WTC11 (cell line): Measurements from ENCODE around the gene EIF6. TPM values are rescaled to one million over a fixed set of nuclear protein-coding genes. Genes with fewer than 3 reads are reported as not detected.

ENCODE experiments used
- ATAC-seq: fragments of 200-7000 bp; cut with Tn5 transposase; 2 replicates; pipeline ENCODE4 v1.10.0; 2021; ENCODE audit warnings: mild to moderate bottlenecking, moderate library complexity
- CTCF ChIA-PET: fragments of 300-600 bp; sonication (Branson Sonifier 250); formaldehyde crosslinking; loops from one replicate; lab custom pipeline; 2021; ENCODE audit warnings: antibody characterized with exemption; lab: Charles Lee
- POLR2A ChIA-PET: fragments of 350-600 bp; sonication (Branson Sonifier 250); formaldehyde crosslinking; loops from one replicate; lab custom pipeline; 2021; ENCODE audit warnings: antibody characterized with exemption; lab: Charles Lee
- DNase-seq: peaks from one replicate; pipeline ENCODE4 v3.0.0; 2021; ENCODE audit warnings: low spot score
- H3K27ac Mint-ChIP-seq: 2 replicates; pipeline ENCODE4 v1.8.0; 2021; ENCODE audit warnings: mixed read lengths
- H3K27me3 Mint-ChIP-seq: 2 replicates; pipeline ENCODE4 v1.8.0; 2021; ENCODE audit warnings: low read depth, mild to moderate bottlenecking, moderate library complexity, mixed read lengths
- H3K36me3 Mint-ChIP-seq: 2 replicates; pipeline ENCODE4 v1.8.0; 2021; ENCODE audit warnings: mixed read lengths
- H3K4me1 Mint-ChIP-seq: 2 replicates; pipeline ENCODE4 v1.8.0; 2022; ENCODE audit warnings: mixed read lengths
- H3K4me3 Mint-ChIP-seq: 2 replicates; pipeline ENCODE4 v1.8.0; 2021; ENCODE audit warnings: mild to moderate bottlenecking, moderate library complexity, mixed read lengths
- H3K9me3 Mint-ChIP-seq: 2 replicates; pipeline ENCODE4 v1.8.0; 2021; ENCODE audit warnings: mixed read lengths
- AFF4 ChIP-seq: sonication (generic); formaldehyde crosslinking; IDR thresholded peaks from 2 replicates; pipeline ENCODE4 v1.8.1; 2023; ENCODE audit warnings: mild to moderate bottlenecking, missing genetic modification reagents, borderline replicate concordance
- ATF6 ChIP-seq: sonication (generic); formaldehyde crosslinking; IDR thresholded peaks from 2 replicates; pipeline ENCODE4 v1.8.1; 2023; ENCODE audit warnings: mild to moderate bottlenecking, missing genetic modification reagents
- CTCF ChIP-seq: fragments of 200-600 bp; IDR thresholded peaks from 2 replicates; pipeline ENCODE4 v1.8.0; 2022; ENCODE audit warnings: antibody characterized with exemption
- E2F5 ChIP-seq: sonication (generic); formaldehyde crosslinking; IDR thresholded peaks from 2 replicates; pipeline ENCODE4 v1.8.1; 2022; ENCODE audit warnings: mild to moderate bottlenecking, moderate library complexity, missing genetic modification reagents
- FOXJ3 ChIP-seq: sonication (generic); formaldehyde crosslinking; IDR thresholded peaks from 2 replicates; pipeline ENCODE4 v1.9.0; 2021; ENCODE audit warnings: missing genetic modification reagents, mild to moderate bottlenecking, borderline replicate concordance
- HMGA2 ChIP-seq: fragments of 250-450 bp; sonication (Bioruptor Pico); IDR thresholded peaks from 2 replicates; pipeline ENCODE4 v1.4.0; 2021; ENCODE audit warnings: mild to moderate bottlenecking, moderate library complexity
- IRF1 ChIP-seq: sonication (generic); formaldehyde crosslinking; IDR thresholded peaks from 2 replicates; pipeline ENCODE4 v1.8.0; 2023; ENCODE audit warnings: missing genetic modification reagents
- KAT7 ChIP-seq: sonication (generic); formaldehyde crosslinking; IDR thresholded peaks from 2 replicates; pipeline ENCODE4 v1.8.1; 2023; ENCODE audit warnings: missing genetic modification reagents, mild to moderate bottlenecking, borderline replicate concordance
- MAX ChIP-seq: sonication (generic); formaldehyde crosslinking; IDR thresholded peaks from 2 replicates; pipeline ENCODE4 v1.8.0; 2022; ENCODE audit warnings: mild to moderate bottlenecking, missing genetic modification reagents
- MYBL2 ChIP-seq: sonication (generic); formaldehyde crosslinking; IDR thresholded peaks from 2 replicates; pipeline ENCODE4 v1.8.1; 2023; ENCODE audit warnings: mild to moderate bottlenecking, moderate library complexity, missing genetic modification reagents
- RELA ChIP-seq: sonication (generic); formaldehyde crosslinking; IDR thresholded peaks from 2 replicates; pipeline ENCODE4 v1.8.1; 2022; ENCODE audit warnings: missing genetic modification reagents, mild to moderate bottlenecking, borderline replicate concordance
- TEAD1 ChIP-seq: sonication (generic); formaldehyde crosslinking; IDR thresholded peaks from 2 replicates; pipeline ENCODE4 v1.8.0; 2022; ENCODE audit warnings: mild to moderate bottlenecking, missing genetic modification reagents
- USF2 ChIP-seq: sonication (generic); formaldehyde crosslinking; IDR thresholded peaks from 2 replicates; pipeline ENCODE4 v1.8.1; 2023; ENCODE audit warnings: mild to moderate bottlenecking, missing genetic modification reagents, moderate library complexity
- ZMAT4 ChIP-seq: fragments of 250-450 bp; sonication (Bioruptor Pico); IDR thresholded peaks from 2 replicates; pipeline ENCODE4 v1.9.0; 2021; ENCODE audit warnings: mild to moderate bottlenecking
- ZNF121 ChIP-seq: sonication (generic); formaldehyde crosslinking; IDR thresholded peaks from 2 replicates; pipeline ENCODE4 v1.8.0; 2023; ENCODE audit warnings: missing genetic modification reagents
- ZNF219 ChIP-seq: sonication (generic); formaldehyde crosslinking; IDR thresholded peaks from 2 replicates; pipeline ENCODE4 v1.8.0; 2023; ENCODE audit warnings: missing genetic modification reagents, mild to moderate bottlenecking, borderline replicate concordance
- ZNF232 ChIP-seq: sonication (generic); formaldehyde crosslinking; IDR thresholded peaks from 2 replicates; pipeline ENCODE4 v1.8.0; 2022; ENCODE audit warnings: mild to moderate bottlenecking, missing genetic modification reagents
- ZNF263 ChIP-seq: sonication (generic); formaldehyde crosslinking; IDR thresholded peaks from 2 replicates; pipeline ENCODE4 v1.8.1; 2022; ENCODE audit warnings: low read depth, mild to moderate bottlenecking, moderate library complexity, missing genetic modification reagents
- ZNF512 ChIP-seq: sonication (generic); formaldehyde crosslinking; IDR thresholded peaks from 2 replicates; pipeline ENCODE4 v1.8.1; 2022; ENCODE audit warnings: missing genetic modification reagents, borderline replicate concordance
- ZNF671 ChIP-seq: fragments of 250-450 bp; sonication (Bioruptor Pico); IDR thresholded peaks from 2 replicates; pipeline ENCODE4 v1.8.0; 2021; ENCODE audit warnings: mild to moderate bottlenecking
- total RNA-seq: library from RNA; stranded (reverse); gene quantifications from 3 replicates; pipeline ENCODE4 v1.2.3, GENCODE V29; 2021

EIF6 gene
- total RNA-seq, 1 experiment from 2014 or later: 157 TPM

GRCh38 chr20:35238170-35238569, 46.4 kb downstream of the EIF6 start:
- ATAC-seq (no peak), DNase-seq (no peak)
- peaks cover 4% of the 10 kb centered on the region for H3K27me3 Mint-ChIP-seq
- no peak overlapping the region for H3K4me3 Mint-ChIP-seq
- CTCF ChIA-PET: no interaction called here
- TF ChIP-seq ZNF512 (CRISPR knock-in tag) (no peak), RELA (no peak), MAX (CRISPR knock-in tag) (no peak)
- TF ChIP-seq, all 79 proteins: peak for 0
- H3K9me3 Mint-ChIP-seq: peaks cover 10% of the 10 kb centered on the region
- POLR2A ChIA-PET: interaction anchor here (0.7 kb wide), 1 partner anchor 387 kb away, joined by 3 read pairs; no protein-coding TSS in a partner anchor
- H3K4me1 Mint-ChIP-seq: peaks cover 15% of the 10 kb centered on the region
- peaks cover 6% of the 10 kb centered on the region; the same call in 1 of the 2 replicates for H3K36me3 Mint-ChIP-seq
- H3K27ac Mint-ChIP-seq: no peak overlapping the region

GRCh38 chr20:35237486-35237885, 47.1 kb downstream of the EIF6 start:
- Mint-ChIP-seq H3K36me3 (peaks cover 6% of the 10 kb centered on the region; the same call in 1 of the 2 replicates), H3K4me1 (peaks cover 16% of the 10 kb centered on the region), H3K9me3 (peaks cover 10% of the 10 kb centered on the region), H3K4me3 (no peak overlapping the region), H3K27ac (no peak overlapping the region), H3K27me3 (peaks cover 4% of the 10 kb centered on the region)
- DNase-seq: no peak
- ChIA-PET POLR2A (no interaction called here), CTCF (no interaction called here)
- no peak for ATAC-seq
- TF ChIP-seq HMGA2 (CRISPR knock-in tag) (no peak), TEAD1 (no peak), ATF6 (CRISPR knock-in tag) (no peak), ZNF121 (CRISPR knock-in tag) (no peak), IRF1 (CRISPR knock-in tag) (no peak), E2F5 (CRISPR knock-in tag) (no peak), FOXJ3 (CRISPR knock-in tag) (no peak), AFF4 (CRISPR knock-in tag) (no peak)

- H3K36me3 Mint-ChIP-seq: peaks cover 6% of the 10 kb centered on the region; the same call in 1 of the 2 replicates
- no peak for ATAC-seq
- H3K27ac Mint-ChIP-seq: no peak overlapping the region
- no peak for DNase-seq
- peaks cover 10% of the 10 kb centered on the region for H3K9me3 Mint-ChIP-seq
- H3K4me1 Mint-ChIP-seq: peaks cover 12% of the 10 kb centered on the region
- H3K27me3 Mint-ChIP-seq: peaks cover 4% of the 10 kb centered on the region
- ChIA-PET POLR2A (interaction anchor here (1.0 kb wide), 1 partner anchor 8 kb away, joined by 3 read pairs; no protein-coding TSS in a partner anchor), CTCF (no interaction called here)
- H3K4me3 Mint-ChIP-seq: no peak overlapping the region
- TF ChIP-seq MYBL2 (CRISPR knock-in tag) (no peak), ZNF232 (CRISPR knock-in tag) (no peak), ZNF671 (CRISPR knock-in tag) (no peak), ZNF121 (CRISPR knock-in tag) (no peak), ZMAT4 (CRISPR knock-in tag) (no peak), CTCF (no peak), ZNF263 (CRISPR knock-in tag) (no peak), ZNF219 (CRISPR knock-in tag) (no peak), USF2 (CRISPR knock-in tag) (no peak), KAT7 (CRISPR knock-in tag) (no peak)
These were observed 48.7 kb downstream of the EIF6 start for GRCh38 chr20:35235881-35236280.
